Stimulated activated CD4-positive, alpha-beta T cell treated with anti-CD3 and anti-CD28 coated beads, Interleukin-4, amount 100 ng/mL, for 48 hours (primary cell): ENCODE results near the gene CATSPERE.

Experiments used
- DNase-seq, 2 donors: peaks; one replicate each; pipeline ENCODE4 v3.0.0-alpha.2; 2020; ENCODE audit warnings: low read depth in 2 of 2

The CATSPERE gene, protein sequence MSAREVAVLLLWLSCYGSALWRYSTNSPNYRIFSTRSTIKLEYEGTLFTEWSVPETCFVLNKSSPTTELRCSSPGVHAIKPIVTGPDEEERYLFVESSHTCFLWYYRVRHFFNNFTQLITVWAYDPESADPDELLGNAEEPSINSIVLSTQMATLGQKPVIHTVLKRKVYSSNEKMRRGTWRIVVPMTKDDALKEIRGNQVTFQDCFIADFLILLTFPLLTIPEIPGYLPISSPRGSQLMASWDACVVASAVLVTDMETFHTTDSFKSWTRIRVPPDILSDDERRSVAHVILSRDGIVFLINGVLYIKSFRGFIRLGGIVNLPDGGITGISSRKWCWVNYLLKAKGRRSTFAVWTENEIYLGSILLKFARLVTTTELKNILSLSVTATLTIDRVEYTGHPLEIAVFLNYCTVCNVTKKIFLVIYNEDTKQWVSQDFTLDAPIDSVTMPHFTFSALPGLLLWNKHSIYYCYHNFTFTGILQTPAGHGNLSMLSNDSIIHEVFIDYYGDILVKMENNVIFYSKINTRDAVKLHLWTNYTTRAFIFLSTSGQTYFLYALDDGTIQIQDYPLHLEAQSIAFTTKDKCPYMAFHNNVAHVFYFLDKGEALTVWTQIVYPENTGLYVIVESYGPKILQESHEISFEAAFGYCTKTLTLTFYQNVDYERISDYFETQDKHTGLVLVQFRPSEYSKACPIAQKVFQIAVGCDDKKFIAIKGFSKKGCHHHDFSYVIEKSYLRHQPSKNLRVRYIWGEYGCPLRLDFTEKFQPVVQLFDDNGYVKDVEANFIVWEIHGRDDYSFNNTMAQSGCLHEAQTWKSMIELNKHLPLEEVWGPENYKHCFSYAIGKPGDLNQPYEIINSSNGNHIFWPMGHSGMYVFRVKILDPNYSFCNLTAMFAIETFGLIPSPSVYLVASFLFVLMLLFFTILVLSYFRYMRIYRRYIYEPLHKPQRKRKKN

DNA sequence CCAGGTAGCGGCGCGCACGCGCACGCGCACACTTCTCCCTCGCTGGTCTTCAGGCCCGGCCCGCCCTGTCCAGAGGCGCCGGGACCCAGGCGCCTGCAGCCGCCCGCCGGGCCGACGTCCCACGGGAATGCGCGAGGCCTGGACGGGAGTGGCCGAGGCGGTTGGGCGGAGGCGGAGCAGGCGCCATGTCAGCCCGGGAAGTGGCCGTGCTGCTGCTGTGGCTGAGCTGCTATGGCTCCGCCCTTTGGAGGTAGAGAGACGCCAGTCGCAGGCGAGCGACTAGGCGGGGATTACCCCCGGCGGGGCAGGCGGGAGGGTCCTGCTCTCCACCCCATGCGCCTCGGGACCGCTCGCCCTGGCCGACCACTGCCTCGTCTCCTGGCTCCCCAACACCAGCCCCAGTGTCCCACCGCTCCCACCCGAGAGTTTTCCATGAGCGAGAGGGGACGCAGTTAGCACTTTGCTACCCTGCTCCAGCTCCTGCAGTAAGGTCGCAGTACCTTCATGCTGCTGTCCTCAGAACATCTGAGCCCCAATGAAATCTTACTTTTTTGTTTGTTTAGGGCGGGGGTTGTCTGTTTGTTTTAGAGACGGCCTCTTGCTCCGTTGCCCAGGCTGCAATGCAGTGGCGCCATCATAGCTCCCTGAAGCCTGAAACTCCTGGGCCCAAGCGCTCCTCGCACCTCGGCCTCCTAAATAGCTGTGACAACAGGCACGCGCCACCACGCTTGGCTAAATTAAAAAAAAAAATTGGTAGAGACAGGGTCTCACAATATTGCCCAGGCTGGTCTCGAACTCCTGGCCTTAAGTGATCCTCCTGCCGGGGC lies at the start of gene CATSPERE:
TSS of gene CATSPERE (plus strand) at position 29 of the 827 bp plus-strand sequence. CDS start at position 186, 157 bp downstream.
- DNase-seq = peak; percentile 61 to 68

DNA sequence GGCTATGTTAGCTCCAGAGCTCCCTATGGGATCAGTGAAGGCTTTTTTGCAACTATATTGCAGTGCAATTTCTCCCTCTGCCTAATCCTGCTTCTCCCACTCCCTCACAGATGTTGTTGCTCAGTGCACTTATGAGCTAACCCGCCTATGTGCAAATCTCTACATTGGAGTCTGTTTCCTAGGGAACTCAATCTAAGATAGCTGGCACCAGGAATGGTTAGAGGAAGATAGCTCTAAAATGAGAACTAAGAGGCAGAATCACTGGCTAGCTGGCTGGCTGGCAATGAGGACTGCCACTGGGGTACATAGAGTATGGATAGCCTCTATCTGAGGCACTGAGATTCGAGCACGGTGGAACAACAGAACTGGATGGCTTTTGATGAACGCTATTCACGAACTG lies 48.9 kb upstream of the CATSPERE start:
- DNase-seq = no peak

DNA sequence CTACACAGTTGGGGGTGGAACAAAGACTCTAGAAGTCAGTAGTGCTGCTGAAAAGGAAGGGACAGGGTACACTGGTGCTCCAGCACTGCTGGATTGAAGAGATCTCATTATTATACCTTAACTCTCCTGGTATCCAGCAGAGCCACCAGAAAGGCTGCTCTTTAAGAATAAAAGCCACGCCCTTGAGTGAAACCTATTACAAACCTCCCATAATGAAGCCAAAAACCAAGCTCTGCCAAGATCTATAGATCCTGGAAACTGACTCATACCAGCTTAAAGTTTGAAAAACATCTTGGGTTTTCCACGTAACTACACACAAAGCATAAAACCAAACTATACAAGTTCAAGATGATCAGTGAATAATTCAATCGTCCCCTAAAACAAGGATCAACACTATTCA lies 47.3 kb upstream of the CATSPERE start:
- no peak for DNase-seq

DNA sequence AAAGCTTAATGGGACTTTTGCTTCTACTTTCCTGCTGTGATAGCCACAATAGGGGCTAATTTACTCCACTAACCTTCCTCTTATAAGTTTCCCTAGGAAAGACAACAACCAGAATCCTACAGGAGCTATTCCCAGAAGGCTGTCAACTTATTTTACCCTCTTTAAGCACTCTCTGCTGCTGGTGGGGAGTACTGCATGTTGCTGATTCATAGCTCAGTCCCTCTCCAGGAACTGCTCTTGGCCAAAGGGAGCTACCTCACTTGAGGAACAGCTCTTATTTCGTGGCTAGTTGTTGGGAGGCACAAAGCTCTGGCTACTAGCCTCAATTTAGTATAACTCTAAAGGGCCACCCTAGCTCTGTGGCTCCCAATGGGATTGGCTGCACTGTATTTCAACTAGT lies 46.5 kb upstream of the CATSPERE start:
- DNase-seq = no peak

DNA sequence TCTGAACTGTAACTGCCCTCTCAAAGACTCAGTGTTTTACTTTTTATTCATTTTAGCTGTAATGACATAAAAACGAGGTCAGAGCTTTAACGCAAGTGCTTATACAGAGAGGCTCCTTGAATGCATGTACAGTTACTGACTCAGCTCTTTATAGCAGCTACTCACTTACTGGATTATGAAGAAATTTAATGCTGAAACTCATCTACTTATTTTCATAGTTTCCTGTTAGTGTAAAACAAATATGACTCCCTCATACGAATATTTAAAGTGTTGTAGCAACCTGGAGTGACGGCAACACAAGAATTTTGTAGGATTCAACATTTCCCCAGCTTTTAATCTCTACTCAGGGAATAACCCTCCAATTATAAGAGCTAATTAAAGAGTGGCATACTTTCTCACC lies 42.0 kb upstream of the CATSPERE start:
- no peak for DNase-seq

DNA sequence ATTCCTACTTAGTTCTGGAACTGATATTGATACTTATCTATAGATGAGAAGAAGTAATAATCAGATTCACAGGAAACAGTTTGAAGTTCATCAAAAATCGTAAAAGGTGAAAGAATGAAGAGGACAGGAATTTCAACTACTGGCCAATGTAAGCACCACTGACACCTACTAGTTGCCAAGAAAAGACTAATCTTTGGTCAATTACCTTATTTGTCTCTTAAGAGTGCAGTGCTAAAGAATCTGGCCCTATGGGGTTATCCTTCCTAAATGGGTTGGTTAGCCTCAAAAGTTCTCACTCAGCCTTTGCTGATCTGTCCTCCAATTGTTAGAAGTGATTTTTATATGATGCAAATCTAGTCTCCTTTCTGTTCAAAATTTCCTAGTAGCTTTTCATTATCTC lies 38.9 kb upstream of the CATSPERE start:
- no peak for DNase-seq

DNA sequence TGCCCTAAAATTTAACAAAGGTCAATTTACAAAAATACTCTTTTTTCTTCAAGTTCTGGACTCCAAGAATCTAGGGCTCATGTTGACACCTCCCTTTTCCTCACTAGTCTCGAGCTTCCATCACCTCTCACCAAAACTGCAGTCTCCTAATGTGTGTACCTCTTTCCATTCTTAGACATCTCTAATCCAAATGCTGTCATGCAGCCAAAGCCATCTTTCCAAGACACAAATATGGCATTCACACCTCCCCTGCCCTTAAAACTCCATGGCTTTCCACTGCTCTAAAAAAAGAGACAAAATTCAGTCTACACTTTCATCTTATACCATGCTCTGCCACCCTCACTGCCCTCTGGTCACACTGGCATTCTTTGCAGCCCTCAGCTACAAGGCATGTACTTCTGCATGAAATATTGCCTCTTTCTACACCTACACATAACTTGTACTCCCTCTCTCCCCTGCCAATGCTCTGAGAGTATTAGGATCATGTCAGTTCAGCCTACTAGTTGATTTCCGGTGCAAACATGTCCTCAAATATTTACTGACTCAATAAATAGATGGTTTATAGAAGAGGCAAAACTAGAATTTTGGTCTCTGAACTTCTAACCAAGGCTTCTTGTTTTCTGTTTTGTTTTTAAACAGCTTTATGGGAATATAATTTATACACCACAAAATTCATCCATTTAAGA lies 36.3 kb upstream of the CATSPERE start:
- DNase-seq = no peak

DNA sequence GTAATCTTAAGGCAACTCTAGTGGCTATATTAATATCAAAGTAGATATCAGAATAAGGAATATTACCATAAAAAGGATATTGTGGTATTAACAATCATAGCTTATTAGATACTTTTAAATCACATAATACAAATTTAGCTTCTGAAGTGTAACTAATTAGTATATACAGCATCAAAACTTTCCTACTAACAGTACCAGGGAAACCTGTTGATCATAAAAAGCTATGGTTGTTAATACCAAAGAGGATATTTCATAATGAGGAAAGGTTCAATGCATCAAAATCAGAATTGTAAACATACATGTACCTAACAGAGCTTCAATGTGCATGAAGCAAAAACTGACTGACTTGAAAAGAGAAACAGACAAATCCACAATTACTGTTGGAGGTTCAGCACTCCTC lies 33.4 kb upstream of the CATSPERE start:
- DNase-seq = no peak

DNA sequence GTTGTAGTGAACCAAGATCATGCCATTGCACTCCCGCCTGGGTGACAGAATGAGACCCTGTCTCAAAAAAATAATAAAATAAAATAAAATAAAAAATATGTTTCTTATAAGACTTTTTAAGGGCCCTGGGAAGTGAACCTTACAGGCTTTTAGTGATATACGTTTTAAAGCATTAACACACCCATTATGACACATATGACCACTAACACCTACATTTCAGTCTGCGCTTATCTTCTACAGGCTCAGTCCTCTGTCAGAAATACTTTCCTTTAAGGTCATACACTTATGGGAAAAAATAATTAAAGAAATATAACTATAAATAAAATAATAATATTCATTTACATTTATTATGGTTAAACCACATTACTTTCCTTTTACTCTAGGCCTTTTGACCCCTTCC lies 31.3 kb upstream of the CATSPERE start:
- DNase-seq = no peak

DNA sequence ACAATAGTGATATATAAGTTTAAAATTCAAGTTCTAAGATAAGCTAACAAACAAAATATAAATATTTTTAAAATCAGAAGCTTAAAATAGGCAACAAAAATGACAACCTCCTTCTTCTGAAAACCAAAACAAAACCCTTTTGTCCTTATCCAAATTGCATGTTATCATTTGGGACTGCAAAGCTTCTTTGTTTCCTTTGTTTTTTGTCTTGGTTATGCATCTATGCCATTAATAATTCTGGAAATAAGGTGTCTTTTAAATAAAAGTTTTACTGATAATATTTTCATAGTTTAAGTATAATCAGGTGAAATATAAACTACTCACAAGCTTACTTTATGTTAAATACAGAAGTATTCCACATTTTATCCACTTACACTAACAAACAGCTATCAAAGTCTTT lies 29.9 kb upstream of the CATSPERE start:
- DNase-seq = no peak

DNA sequence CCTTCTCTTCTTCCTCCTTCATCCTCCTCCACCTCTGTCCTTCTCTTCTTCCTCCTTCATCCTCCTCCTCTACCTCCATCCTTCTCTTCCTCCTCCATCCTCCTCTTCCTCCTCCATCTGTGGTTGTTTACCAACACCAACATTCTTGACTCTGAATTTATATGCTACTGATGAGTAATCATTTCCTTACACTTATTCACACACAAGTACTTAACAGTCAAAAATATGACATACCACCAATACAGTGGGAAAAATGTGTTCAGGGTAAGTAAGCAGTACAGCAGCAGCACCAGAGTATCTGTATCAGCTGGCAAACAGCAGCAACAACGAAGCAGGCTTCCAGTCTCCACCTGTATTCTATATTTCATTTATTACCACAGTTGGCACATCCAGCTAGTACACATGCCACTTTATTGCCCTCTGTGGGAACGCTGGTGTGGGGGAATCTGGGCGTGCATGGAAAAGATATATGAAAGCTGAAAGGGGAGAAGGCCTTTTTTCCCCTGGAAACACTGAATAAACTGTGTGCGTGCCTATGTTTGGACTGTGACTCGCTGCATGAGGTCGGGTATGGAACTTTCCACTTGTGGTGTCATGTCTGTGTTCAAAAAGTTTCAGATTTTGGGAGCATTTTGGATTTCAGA lies 25.4 kb upstream of the CATSPERE start:
- peak in 1 of 2 donors; percentile 21 for DNase-seq

DNA sequence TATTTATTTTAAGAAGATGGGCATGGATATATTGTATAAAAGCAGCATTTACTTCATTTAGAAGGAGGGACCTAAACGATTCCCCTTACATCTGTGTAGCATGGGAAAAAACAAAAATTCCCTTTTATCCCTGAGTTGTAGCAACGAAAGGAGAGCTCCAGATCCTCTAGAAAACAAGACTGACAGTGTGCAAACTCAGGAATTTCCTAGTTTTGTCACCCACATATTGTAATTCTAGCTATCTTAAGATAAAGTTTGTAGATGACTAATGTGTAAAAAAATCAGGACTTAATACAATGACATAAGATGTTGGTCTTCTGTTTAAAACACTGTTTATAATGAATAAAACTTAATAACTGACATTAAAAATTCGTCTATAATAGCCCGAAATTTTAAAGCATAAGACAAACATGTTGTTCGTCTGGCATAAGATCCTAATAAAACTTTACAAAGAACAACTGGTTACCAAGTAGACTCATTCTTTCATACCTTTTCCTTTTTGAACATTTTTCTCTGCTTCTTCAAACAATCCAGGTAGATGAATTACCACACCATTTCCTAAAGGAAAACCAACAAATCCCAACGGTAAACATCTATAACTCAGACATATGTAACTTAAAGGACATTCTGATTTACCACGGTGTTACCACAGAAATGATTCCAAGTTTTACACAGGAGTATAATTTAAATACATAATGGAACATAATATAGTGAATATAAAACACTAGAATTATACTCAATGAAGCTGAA lies 24.6 kb upstream of the CATSPERE start:
- no peak for DNase-seq

DNA sequence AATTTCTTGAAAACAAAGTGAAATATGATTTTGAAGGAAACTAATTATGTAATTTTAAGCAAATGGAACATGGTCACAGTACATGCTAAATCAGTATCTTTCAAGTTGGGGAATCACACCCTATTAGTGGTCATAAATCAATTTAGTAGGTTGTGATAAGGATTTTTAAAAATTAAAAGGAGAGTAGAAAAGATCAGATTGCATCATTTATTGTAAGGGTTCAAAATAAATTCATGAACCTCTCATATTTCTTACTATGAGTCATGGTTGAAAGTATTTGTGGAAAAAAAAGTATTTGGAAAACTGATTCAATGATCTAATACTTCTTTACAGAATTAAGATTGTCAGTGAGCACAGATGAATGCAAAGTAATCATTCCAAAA lies 24.0 kb upstream of the CATSPERE start:
- no peak for DNase-seq

DNA sequence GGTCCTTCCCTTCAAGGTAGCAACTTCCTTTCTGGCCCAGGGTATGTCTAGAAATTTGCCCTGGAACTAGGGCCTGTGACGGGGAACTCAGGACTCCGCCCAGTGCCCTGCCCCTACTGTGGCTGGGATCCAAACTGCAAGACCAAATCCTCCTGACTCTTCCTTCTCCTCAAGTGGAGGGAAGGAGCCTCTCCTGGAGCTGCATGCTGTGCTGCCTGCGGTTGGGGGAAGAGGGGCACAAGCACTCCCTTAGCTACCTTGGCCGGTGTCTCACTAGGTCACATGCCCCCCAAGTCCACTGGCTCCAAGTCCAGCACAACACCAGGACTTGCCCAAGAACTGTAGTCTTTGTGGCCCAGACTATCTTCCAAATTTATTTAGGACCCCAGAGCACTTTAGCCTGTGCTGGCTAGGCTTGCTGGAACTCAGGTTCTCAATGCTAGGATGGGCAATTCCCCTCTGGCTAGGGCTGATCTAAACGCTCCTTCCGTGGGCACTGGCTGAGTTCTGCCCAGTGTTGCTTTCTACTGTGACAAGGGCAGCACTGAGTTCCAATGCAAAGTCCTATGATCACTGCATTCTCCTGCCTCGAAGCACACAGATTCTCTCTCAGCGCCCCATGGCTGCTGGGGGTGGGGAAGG lies 21.6 kb upstream of the CATSPERE start:
- no peak for DNase-seq

DNA sequence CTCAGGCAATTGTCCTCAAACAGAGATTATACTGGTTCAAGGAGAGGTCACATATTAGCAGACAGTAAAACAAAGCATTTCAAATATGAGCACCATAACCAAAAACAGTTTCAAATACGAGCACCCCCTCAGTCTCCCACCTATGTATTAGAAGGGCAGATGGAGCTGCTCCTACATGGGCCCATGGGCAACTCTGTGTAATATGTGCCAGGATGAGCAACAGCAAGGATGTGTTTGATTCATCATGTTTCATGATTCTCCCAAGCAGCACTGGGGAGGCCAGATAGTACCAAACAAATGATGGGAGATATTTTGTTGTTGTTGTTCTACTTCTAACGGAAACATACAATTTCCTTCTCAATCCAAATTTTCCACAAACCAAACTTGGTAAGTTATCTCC lies 18.2 kb upstream of the CATSPERE start:
- no peak for DNase-seq

DNA sequence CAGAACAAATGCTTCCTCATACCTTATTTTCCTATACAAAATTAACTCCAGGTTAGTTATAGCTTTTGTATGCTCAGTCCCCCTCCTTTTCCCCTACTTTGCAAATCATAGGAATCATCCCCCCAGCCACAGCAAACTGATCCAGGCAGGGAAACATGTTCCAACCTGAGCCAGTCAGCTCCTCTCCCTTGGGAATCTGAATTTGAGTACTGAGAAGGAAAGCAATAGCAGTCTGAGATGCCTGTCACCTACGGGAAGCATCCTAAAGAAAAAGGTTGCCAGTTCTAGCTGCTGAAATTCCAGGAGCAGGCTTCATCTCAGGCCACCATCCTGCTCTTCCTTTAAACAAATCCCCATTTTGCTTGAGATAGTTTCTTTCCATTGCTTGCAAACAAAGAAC lies 16.2 kb upstream of the CATSPERE start:
- no peak for DNase-seq

DNA sequence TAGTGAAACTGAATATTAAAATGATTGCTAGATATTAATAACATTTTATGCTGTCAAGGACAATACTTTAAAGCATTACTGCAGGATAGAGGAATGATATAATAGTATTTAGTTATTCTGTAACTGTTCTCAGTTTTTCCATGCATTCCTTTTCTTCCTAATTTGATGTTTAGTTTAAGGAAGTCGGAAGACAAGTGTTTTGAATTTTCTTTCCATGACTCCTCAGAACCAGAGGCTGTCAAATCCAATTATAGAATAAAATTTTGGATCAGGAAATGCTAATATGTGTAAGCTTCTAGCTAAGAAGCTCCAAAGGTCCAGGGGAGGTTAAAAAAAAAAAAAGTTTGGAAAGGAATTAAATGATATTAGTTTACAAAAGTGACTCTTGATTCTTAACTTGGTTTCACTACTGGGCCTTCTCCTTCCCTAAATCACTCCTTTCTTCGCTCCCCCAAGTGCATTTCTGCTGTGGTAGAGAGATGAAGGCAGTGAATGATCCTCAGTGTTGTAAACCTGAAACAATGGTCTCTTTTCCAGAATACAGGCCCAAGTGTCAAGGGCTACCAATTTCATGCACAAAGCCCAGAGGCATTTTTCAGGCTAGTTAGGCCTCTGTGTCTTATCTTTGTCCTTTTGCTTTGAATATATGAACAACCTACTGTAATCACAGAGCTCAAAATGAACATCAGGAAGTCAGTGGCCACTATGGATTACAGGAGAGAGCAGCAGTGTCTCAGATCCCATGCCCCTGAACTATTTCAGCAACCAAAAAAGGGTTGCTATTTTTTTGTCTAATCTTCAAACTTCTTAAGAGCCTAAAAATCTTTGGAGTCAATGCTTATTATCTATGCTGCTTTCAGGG lies 15.5 kb upstream of the CATSPERE start:
- DNase-seq = no peak

DNA sequence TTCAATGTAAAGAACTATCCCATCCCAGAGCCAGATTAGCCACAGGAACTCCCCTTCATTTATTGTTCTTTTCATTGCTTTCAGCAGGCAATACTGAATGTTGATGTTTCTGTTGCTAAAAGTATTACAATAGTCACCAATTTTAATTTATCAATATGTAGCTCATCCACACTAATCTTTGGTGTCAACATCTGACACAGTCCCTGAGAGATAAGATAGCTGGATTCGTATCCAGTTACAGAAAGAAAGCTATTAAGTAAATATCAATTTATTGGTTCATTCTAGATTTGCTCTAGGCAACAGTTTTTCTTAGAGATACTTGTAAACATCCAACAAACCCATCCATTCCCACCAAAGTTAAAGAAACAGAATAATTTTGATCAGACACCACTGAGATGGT lies 14.0 kb upstream of the CATSPERE start:
- no peak for DNase-seq

DNA sequence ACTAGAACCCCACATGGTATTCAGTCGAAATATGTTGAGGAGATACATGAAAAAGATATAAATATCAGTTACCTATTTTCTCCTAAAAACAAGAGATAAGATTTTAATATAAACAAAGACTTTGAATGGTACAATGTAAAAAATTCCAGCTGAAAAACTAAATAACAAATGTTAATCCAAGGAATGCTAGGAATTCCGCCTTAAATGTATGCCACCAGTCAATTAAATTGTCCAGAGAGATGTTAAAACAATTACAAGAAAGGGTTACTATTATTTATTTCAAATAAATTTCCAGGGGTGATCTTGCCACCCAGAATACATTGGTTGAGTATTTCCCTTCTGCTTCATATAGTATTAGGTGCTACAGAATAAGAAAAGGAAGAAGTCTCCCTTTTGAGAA lies 13.5 kb upstream of the CATSPERE start:
- no peak for DNase-seq
